GM19438 (cell line): ENCODE data around the gene MFAP2.

ENCODE experiments used
- ATAC-seq: cut with Tn5 transposase; IDR thresholded peaks from one replicate; pipeline ENCODE4 v1.9.1; 2021; ENCODE audit warnings: low read depth; ENCODE audit not compliant: unreplicated experiment

Gene MFAP2

GRCh38 chr1:16980473-16981268, at the start of gene MFAP2:
Gene MFAP2, minus strand, starts transcription at chr1:16980620. Its CDS starts 2,347 bp downstream, at chr1:16978273.
- no peak for ATAC-seq

GRCh38 chr1:17030206-17030605, 49.8 kb upstream of the MFAP2 start:
- ATAC-seq: no peak

- ATAC-seq: no peak
Measured at GRCh38 chr1:17028662-17029188, 48.3 kb upstream of the MFAP2 start.

GRCh38 chr1:17027900-17028299, 47.5 kb upstream of the MFAP2 start:
- ATAC-seq: no peak

- no peak for ATAC-seq
Measured at GRCh38 chr1:17027403-17027802, 47.0 kb upstream of the MFAP2 start.

GRCh38 chr1:17024721-17025120, 44.3 kb upstream of the MFAP2 start:
- ATAC-seq: no peak

- ATAC-seq: no peak
Measured at GRCh38 chr1:17023573-17023972, 43.2 kb upstream of the MFAP2 start.

GRCh38 chr1:17023102-17023501, 42.7 kb upstream of the MFAP2 start:
- ATAC-seq: no peak

- no peak for ATAC-seq
Measured at GRCh38 chr1:17021896-17022295, 41.5 kb upstream of the MFAP2 start.

GRCh38 chr1:17020502-17020901, 40.1 kb upstream of the MFAP2 start:
- no peak for ATAC-seq

- no peak for ATAC-seq
Measured at GRCh38 chr1:17018849-17019248, 38.4 kb upstream of the MFAP2 start.

- ATAC-seq: no peak
Measured at GRCh38 chr1:17017435-17017834, 37.0 kb upstream of the MFAP2 start.

GRCh38 chr1:17016317-17016661, 35.9 kb upstream of the MFAP2 start:
- no peak for ATAC-seq

- no peak for ATAC-seq
Measured at GRCh38 chr1:17014671-17015567, 34.5 kb upstream of the MFAP2 start.

- no peak for ATAC-seq
Measured at GRCh38 chr1:17013491-17014320, 33.3 kb upstream of the MFAP2 start.

- ATAC-seq: no peak
Measured at GRCh38 chr1:17012775-17013490, 32.5 kb upstream of the MFAP2 start.

- peak; percentile 74 for ATAC-seq
Measured at GRCh38 chr1:17011439-17012307, 31.3 kb upstream of the MFAP2 start, which contains the start of gene ATP13A2. Gene ATP13A2, minus strand, starts transcription at chr1:17011928. Its CDS starts 190 bp downstream, at chr1:17011738.

- peak; percentile 15 for ATAC-seq
Measured at GRCh38 chr1:17011092-17011438, 30.6 kb upstream of the MFAP2 start.

GRCh38 chr1:17009706-17010105, 29.3 kb upstream of the MFAP2 start:
- no peak for ATAC-seq
